DMS153 treated with DMSO at 0.1 percent for 48 hours (cell line): ENCODE data around the gene STX7.

ENCODE experiments used
- DNase-seq: peaks from one replicate; lab custom pipeline; 2025; ENCODE audit not compliant: unreplicated experiment; lab: John Stamatoyannopoulos, UW

The STX7 gene

DNA sequence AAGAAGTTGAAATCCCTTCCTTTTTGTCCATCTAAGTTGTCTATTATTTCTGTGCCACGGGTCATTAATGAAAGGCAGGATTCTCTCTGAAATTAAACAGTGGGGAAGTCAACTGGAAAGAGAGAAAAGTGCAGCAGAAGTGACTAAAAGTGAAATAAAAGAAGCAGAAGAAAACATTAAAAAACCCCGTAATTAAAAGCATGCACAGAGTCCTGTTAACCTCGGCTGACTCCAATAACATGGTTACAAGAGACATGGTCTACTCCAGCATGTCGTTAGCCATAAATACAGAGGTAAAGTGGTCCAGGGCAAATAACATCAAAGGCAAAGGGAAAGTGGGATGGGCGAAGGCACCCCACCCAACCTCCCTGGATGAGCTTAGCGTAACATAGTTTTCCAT lies 98.6 kb downstream of the STX7 start:
- DNase-seq, result no peak

DNA sequence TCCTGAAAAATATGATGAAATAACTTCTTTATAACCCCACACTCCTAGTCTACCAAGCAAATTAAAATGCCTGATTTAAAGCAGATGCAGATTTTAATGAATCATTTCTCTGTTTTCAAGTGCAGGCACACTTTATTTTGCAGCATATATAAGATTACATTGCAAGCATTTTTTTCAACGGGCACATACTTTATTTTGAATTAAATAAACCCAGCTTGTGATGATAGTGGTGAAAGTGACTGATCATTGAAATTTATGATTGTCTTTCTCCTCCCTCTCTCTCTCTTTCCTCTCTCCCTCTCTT lies 99.5 kb downstream of the STX7 start:
- no peak for DNase-seq

DNA sequence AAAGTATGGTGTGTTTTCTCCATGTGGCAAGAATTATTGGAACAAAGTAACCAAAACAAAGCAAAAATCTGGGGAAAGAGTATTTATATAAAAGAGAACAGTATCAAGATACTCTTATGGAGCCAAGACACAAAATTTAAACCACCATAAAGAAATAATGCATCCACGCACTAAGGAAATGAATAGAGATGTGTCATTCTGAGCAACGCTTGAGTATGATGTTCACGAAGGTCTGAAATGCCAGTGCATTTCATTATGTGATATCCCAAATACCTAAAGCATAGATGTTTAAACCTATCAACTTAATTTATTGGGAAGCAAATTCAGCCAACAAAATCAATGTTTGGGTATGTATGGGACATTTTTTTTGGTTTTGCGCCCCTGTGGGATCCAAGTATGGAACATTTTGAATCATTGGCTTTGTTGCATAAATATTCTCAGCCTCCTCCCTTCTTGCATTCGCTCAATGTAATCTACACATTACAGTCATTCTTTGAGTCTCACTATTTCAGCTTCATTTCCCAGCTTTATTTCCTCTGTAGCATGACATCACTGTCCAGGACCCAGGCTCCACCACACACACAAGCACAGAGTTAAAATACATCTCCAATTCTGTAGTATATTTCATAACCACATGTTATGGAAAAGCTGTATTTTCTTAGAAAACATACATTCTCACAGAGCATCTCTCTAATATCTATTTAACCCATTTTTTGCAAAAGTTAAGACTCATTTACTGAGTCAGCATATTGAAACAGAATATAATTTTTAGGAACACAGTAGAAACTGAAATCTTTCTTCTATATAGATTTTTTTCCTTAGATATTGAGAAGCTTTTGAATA lies 100.0 kb downstream of the STX7 start:
- DNase-seq, result no peak

DNA sequence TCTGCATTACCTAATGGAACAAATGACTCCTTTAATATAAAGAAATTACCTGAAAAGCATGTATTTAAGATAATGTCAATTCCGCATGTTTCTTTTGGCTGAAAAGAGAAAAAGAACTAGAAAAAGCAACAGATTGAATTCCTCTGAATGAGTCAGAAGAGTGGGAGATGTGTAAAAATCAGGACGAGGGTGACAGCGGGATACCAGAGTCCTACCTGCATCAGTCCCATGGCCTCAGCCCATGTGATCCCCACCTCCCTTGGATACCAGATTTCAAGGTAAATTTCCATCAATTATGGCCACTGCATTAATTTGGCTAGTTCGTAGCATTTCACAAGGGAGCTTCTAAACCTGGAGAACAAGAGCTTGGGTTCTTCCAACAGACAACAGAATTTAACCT lies 101.6 kb downstream of the STX7 start:
- no peak for DNase-seq

DNA sequence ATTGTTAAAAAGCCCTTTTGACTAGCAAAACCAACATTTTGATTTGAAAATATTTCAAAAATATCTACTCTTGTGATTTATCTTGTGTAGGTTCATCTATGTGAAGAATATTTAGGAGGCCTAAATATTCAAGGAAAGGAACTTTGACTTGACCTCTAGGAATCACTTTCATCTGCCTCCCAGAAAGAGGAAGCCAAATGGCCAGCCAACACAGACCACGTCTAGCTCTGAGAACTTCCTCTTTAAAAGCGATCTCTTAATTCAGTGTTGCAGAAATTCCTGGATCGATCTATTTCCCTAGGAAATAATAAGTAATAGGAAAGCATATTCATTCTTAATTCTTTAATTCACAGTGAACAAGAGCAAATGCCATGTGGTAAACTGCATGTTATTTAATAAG lies 102.1 kb downstream of the STX7 start:
- DNase-seq, result no peak

DNA sequence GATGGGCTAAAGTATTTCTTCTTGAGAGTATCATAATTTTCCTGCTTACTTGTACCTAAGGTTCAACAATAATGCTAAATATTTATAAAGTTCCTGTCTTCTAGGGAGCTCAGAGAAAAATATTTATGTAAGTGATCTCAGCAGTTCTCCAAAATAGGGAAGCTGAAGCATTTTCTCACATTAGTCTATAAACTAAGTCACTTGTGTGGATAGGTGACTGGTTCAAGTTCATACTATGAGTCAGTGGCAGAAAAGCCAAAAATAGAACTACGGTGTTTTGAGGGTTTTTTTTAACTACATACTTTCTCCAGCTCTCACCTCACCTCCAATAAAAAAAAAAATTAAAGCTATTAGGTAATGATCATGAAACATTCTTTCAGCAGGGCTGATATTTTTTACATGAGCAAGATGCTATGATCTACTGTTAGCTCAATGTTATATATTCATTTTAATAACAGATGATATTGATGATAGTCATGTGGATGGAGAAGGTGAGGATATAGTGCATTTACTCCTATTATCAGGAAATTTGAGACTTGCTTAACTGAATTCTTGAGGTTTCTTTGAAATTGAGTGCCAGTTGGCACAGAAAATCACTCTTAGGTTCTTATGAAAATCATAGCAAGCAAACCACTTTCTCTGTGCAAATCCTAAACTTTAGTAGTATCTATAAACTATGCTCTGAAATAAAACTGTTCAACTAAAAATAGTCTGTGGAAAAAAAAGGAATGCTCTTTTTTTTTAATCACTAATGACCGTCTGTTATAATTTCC lies 107.6 kb downstream of the STX7 start:
- DNase-seq, result no peak

DNA sequence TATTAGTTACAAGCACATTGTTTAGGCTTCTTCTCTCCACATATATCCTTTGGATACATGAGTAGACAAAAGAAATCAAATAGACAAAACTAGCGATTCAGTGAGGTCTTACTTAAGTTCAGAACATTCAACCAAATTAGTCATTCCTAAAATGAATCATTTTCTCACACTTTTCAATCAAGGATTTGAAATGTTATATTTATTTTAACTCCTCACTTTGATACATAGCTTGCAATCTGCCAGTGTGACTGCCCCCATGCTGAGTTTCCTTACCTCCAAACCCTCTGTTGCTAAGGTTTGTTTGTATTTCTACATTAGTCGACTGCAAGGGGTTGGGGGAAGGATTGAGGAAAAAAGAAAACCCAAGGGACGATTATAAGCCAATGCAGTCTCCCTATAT lies 108.2 kb downstream of the STX7 start:
- DNase-seq, result no peak

DNA sequence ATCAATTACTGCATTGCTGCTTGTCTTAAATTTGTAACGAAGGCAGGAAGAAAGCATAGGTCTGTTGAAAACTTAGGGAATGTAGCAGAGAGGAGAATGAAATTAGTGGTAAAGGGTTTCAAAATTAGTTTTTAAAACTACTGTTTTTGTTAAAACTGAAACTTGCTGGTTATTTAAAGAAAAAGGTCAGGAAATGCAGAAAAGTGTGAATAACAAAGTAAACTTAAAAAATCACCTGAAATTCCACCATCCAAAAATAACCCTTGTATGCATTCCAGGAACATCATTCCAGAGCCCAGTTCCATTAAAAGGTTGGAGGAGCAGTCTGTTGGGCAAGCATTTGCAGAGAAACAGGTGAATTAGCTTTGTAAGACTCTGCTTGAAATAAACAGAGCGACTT lies 108.6 kb downstream of the STX7 start:
- DNase-seq, result no peak

DNA sequence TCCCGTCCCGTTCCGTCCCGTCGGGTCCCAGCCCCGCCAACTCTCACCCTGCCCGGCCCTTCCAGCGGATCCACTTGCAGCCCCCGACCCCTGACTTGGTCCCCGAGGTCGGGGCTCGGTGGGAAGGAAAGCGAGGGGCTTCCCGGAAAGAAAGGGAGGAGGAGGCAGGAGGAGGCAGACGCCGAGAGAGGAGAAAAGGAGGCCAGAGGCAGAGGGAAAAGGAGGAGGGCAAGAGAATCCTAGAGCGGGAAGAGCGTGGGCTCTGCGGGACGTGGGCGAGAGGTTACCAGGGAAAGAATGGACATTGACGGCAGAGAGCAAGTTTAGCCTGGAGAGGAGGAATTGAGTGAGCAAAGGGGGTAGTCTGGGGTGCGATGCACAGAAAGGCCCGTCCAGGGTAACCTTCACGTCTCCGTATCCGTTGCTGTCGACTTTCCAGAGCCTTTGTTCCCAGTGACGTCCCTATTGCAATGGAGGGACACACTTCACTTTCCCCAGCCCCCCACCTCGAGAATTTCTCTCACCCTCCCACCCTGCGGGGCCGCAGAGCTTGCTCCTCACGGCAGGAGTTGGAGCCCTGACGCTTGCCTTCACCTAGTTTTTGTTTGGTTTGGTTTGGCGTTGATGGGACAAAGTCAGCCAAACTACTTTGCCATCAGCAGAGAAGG lies 111.2 kb downstream of the STX7 start:
- no peak for DNase-seq

DNA sequence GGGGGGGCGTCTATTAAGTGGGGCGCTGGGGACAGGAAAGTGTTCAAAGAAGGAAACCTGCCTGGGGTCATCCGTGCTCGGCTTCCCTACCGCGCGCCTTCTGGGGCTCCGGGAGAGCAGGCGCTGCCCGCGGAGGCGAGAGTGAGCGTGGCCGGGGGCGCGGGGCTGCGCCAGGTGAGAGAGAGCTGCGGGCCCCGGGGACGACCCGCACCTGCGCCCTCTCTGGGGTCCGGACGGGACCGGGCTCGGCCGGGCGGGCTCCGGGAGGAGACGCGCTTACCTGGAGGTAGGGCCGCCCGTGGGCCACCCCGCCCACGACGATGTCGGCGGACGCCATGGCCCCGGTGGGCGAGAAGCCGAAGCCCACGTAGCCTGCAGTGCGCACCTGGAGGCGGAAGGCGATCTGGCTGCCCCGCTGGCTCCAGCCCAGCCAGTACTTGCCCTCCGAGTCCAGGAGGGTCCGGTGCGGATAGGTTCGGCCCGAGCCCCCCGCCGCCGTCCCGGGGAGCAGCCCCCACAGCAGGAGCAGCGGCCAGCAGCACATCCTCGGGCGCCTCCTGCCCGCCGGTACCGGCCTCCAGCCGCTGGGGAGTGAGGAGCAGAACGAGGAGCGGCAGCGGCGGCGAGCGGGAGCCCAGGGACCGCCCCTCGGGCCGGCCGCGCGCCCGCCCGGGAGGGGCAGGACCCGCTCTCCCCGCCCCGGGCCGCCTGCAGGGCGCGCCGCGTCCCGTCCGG lies 111.9 kb downstream of the STX7 start, which contains the start of gene MOXD1:
Gene MOXD1 (minus strand): TSS at position 593 of the 735 bp plus-strand sequence. CDS start 49 bp downstream, at position 544.
- DNase-seq, result no peak

DNA sequence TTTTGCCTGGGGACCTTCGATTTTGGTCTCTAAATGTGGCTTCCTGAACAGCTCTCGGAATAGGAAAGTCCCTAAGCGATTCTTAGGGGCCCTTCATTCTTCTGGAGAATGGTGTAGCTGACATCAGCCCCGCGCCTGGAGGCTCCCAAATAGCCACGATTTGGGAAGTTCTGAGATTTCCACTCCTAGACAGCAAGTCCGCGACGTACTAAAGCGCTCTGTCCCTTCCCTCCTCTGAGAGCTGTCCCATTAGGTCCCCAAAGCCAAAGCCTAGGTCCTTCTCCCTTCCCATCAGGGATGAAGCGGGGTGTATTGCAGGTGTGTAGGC lies 112.4 kb downstream of the STX7 start:
- DNase-seq, result no peak

DNA sequence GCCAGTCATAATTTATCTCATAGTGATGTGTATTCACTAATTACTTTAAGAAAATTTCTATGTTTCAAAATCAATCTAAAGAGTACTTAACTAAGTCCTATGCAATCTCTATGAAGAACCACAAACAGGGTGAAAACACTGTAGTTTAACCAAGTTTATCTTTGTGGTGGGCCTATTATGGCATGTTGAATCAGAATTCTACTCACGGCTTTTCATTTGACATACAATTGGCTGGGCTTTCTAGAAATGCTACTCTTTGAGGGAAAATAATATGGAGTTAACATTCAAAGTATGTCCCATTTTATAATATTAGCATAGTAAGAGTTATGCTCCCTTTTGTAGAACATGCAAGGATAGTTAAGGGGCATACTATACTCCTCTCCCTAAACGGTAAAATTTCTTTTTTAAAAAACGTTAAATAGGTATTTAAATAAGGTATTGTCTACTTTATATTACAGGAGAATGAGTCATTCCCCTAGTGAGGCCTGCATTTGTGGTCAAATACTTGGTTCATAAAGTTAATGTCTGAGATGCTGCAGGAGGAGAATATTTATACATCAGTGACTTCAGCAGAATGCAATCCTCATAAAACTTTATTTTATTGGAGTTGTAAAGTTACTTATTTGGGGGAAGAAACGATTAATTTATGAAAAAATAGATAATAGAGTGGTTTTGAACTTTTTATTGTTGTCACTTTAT lies 113.4 kb downstream of the STX7 start:
- DNase-seq, result no peak
